Stomach (tissue), 4 donors: ENCODE results near the gene PCDHB5.

Experiments used
- POLR2A ChIP-seq, 4 donors: fragments of 450-650 bp; IDR thresholded peaks; one replicate each; pipeline ENCODE4 v1.6.1; 2016; ENCODE audit warnings: antibody characterized with exemption in 4 of 4, control low read depth in 2 of 4, mild to moderate bottlenecking in 1 of 4, moderate library complexity in 1 of 4
- POLR2AphosphoS5 ChIP-seq, 3 donors: sonication (generic); formaldehyde crosslinking; IDR thresholded peaks; one replicate each; pipeline ENCODE4 v1.6.1; 2016; ENCODE audit warnings: antibody characterized with exemption in 3 of 3
- TF ChIP-seq, protein P1 (sequence below), 7 experiments: fragments of 450-650 bp in 4 of 7; fragments of 200-600 bp in 3 of 7; sonication (generic) in 3 of 7; IDR thresholded peaks; one replicate each; pipeline ENCODE4 v1.5.1; 2016 to 2019; ENCODE audit warnings: antibody characterized with exemption in 7 of 7, control low read depth in 2 of 7, mild to moderate bottlenecking in 1 of 7

DNA sequence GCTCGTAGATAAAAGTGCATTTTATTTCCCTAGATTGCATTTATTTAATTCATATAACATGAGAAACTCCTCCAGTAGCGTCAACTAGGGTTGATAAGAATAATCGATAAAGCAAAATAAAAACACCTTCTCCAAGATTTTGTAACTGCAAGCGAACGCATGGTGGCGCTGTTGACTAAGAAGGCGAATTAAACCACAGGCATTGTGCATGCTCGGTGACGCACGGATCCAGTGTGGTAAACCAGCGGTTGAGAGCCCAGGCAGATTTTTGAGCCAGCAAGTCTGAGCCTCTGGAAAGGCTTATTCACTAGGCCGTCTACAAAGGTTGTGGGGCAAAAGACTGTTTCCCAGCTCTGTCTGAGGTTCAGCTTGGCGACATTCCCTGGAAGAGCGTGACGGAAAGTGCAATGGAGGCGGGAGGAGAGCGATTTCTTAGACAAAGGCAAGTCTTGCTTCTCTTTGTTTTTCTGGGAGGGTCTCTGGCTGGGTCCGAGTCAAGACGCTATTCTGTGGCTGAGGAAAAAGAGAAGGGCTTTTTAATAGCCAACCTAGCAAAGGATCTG is 34.7 kb upstream of the PCDHB5 start, which contains the start of gene PCDHB3:
- TF ChIP-seq POLR2A (IDR thresholded peaks at IDR 0.05) (no peak), POLR2AphosphoS5 (IDR thresholded peaks at IDR 0.05) (no peak)
- TF ChIP-seq, protein P1, sequence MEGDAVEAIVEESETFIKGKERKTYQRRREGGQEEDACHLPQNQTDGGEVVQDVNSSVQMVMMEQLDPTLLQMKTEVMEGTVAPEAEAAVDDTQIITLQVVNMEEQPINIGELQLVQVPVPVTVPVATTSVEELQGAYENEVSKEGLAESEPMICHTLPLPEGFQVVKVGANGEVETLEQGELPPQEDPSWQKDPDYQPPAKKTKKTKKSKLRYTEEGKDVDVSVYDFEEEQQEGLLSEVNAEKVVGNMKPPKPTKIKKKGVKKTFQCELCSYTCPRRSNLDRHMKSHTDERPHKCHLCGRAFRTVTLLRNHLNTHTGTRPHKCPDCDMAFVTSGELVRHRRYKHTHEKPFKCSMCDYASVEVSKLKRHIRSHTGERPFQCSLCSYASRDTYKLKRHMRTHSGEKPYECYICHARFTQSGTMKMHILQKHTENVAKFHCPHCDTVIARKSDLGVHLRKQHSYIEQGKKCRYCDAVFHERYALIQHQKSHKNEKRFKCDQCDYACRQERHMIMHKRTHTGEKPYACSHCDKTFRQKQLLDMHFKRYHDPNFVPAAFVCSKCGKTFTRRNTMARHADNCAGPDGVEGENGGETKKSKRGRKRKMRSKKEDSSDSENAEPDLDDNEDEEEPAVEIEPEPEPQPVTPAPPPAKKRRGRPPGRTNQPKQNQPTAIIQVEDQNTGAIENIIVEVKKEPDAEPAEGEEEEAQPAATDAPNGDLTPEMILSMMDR (IDR thresholded peaks at IDR 0.05): no peak
